ENCODE data around the gene DMC1.
A peak's percentile ranks its signal among the peaks of the same experiment; 100 is the strongest.

The DMC1 gene

DNA sequence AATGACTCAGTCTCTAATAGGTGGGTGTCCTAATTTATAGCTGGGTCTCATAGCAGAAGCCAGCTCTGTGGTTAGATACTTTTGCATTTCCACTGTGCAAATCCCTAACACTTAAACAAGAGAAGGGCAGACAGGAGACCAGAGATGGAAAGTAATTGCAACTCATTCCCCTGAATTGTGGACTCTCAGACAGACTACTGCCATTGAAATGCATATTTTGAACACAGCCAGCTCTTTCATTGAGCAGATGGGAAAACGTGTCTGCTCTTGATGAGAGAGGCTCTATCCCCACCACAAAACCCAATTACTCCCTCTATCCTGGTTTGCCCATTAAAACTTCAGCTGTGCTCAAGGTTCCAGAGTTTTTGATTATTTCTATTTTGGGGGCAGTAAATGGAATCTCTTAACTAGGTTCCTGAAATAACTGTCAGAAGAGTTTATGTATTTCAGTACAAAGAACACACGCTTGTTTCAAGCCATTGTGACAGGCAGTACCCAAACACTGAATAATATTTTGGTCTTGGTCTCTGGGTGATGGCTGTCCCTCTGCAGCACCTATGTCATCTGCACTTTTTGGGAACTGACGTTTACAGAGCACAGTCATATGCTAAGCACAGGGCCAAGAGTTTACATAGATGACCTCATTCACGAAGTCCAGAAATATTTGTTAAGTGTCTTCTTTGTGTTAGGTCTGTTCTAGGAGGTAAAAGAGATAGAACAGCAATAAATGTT lies 44.5 kb upstream of the DMC1 start:
- no peak overlapping the region for H3K23ac ChIP-seq (ENCODE audit: low read length)
- no peak overlapping the region for H3K18ac ChIP-seq (ENCODE audit: low read length)
- H4K8ac ChIP-seq (ENCODE audit: low read depth, low read length) = no peak overlapping the region
- peak in 1 of 2 donors; percentile 17 for DNase-seq
- H3K4me1 ChIP-seq (ENCODE audit: control insufficient read depth in 1 of 2, insufficient read depth in 2 of 2, low read length in 2 of 2) = no peaks in the 10 kb centered on the region
- H3K79me2 ChIP-seq (ENCODE audit: control insufficient read depth, insufficient read depth, low read length, poor library complexity) = no peaks in the 10 kb centered on the region
- no peaks in the 10 kb centered on the region for H3K9me3 ChIP-seq (ENCODE audit: insufficient read depth, low read depth, low read length)
- H3K4me2 ChIP-seq (ENCODE audit: low read length) = no peak overlapping the region
- H3K27me3 ChIP-seq (ENCODE audit: insufficient read depth, low read length) = no peaks in the 10 kb centered on the region
- no peak overlapping the region for H3K14ac ChIP-seq (ENCODE audit: low read length)
- no CpG with 5 or more reads among the region's 4 CpGs for WGBS (ENCODE audit: extremely low coverage, insufficient coverage, insufficient read length)
- H3K79me1 ChIP-seq (ENCODE audit: low read length) = no peaks in the 10 kb centered on the region
- no peak overlapping the region for H3K4ac ChIP-seq (ENCODE audit: low read depth, low read length)
- H2BK120ac ChIP-seq (ENCODE audit: insufficient read depth, low read length, poor library complexity) = no peak overlapping the region
- H2AK5ac ChIP-seq (ENCODE audit: low read length) = no peak overlapping the region
- no peak overlapping the region for H2AFZ ChIP-seq (ENCODE audit: insufficient read depth, low read length, poor library complexity)
- no peak overlapping the region for H2BK12ac ChIP-seq (ENCODE audit: low read length)
- H4K91ac ChIP-seq (ENCODE audit: low read depth, low read length) = no peak overlapping the region
- no peak overlapping the region for H4K12ac ChIP-seq (ENCODE audit: low read depth, low read length)
- no peak overlapping the region for H3K9ac ChIP-seq (ENCODE audit: low read length)
- no peaks in the 10 kb centered on the region for H3K36me3 ChIP-seq (ENCODE audit: control insufficient read depth in 1 of 2, insufficient read depth in 2 of 2, low read length in 2 of 2)
- H2BK5ac ChIP-seq (ENCODE audit: low read depth, low read length, poor library complexity) = no peak overlapping the region
- H3K27ac ChIP-seq (ENCODE audit: low read depth, low read length) = no peak overlapping the region
- no peak overlapping the region for H3K4me3 ChIP-seq (ENCODE audit: low read depth, low read length)

DNA sequence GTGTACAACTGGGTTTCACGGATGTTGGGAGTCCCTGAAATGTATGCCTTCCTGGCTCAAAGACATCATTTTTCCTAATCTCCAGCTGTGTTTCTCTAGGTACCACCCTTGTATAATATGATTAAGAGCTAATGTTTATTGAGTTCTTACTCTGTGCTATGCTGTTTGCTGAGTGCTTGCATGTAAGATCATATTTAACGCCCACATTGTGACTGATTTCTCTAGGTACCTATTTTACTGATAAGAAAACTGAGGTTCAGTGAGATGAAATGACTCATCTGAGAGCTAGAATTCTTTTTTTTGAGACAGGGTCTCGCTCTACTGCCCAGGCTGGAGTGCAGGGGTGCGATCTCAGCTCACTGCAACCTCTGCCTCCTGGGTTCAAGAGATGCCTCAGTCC lies 43.6 kb upstream of the DMC1 start:
- H2BK5ac ChIP-seq (ENCODE audit: low read depth, low read length, poor library complexity) = no peak overlapping the region
- no peak for DNase-seq
- H4K8ac ChIP-seq (ENCODE audit: low read depth, low read length) = no peak overlapping the region
- H3K9me3 ChIP-seq (ENCODE audit: insufficient read depth, low read depth, low read length) = no peaks in the 10 kb centered on the region
- H3K79me1 ChIP-seq (ENCODE audit: low read length) = no peaks in the 10 kb centered on the region
- no peak overlapping the region for H3K9ac ChIP-seq (ENCODE audit: low read length)
- H3K23ac ChIP-seq (ENCODE audit: low read length) = no peak overlapping the region
- H2AK5ac ChIP-seq (ENCODE audit: low read length) = no peak overlapping the region
- no peak overlapping the region for H3K27ac ChIP-seq (ENCODE audit: low read depth, low read length)
- H3K36me3 ChIP-seq (ENCODE audit: control insufficient read depth in 1 of 2, insufficient read depth in 2 of 2, low read length in 2 of 2) = no peaks in the 10 kb centered on the region
- H3K4ac ChIP-seq (ENCODE audit: low read depth, low read length) = no peak overlapping the region
- H4K91ac ChIP-seq (ENCODE audit: low read depth, low read length) = no peak overlapping the region
- no peak overlapping the region for H4K12ac ChIP-seq (ENCODE audit: low read depth, low read length)
- H3K18ac ChIP-seq (ENCODE audit: low read length) = no peak overlapping the region
- no peak overlapping the region for H2BK120ac ChIP-seq (ENCODE audit: insufficient read depth, low read length, poor library complexity)
- H2BK12ac ChIP-seq (ENCODE audit: low read length) = no peak overlapping the region
- WGBS (ENCODE audit: extremely low coverage, insufficient coverage, insufficient read length) = no CpG with 5 or more reads among the region's 4 CpGs
- H3K4me3 ChIP-seq (ENCODE audit: low read depth, low read length) = no peak overlapping the region
- no peaks in the 10 kb centered on the region for H3K27me3 ChIP-seq (ENCODE audit: insufficient read depth, low read length)
- H3K79me2 ChIP-seq (ENCODE audit: control insufficient read depth, insufficient read depth, low read length, poor library complexity) = no peaks in the 10 kb centered on the region
- no peak overlapping the region for H3K4me2 ChIP-seq (ENCODE audit: low read length)
- no peaks in the 10 kb centered on the region for H3K4me1 ChIP-seq (ENCODE audit: control insufficient read depth in 1 of 2, insufficient read depth in 2 of 2, low read length in 2 of 2)
- H2AFZ ChIP-seq (ENCODE audit: insufficient read depth, low read length, poor library complexity) = no peak overlapping the region
- H3K14ac ChIP-seq (ENCODE audit: low read length) = no peak overlapping the region

DNA sequence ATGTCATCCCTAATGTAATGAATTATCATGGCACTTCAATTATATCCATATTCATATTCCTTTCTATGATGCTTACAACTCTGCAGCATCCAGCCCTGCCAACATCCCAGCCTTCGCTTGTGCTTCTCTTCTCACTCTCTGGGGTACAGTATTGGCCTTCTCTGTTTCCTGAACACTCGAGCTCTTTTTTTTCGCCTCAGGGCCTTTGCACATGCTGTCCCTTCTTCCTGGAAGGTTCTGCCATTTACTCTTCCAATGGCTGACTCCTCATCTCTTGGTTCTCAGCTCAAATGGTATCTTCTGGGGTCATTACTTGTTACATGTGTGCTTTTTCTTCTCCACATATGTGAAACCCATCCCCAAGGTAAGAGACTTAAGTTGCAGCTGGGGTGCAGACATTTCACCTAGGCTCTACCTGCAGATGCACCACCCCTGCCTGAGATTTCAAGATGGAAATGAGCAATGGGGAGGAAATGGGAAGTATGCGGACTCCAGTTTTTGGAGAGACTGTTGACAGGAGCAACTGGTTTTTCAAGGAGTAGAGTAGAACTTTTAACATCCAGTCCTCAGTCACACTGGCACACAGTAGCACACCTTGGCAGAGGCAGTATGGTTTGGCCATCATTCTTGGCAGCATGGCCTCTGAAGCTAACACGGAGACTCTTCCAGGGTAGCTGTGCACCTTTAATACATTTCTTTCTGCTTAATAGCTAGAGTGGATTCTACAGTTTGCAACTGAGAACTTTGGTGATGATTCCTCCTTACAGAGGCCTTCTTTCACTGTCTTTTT lies 42.4 kb upstream of the DMC1 start:
- H2BK12ac ChIP-seq (ENCODE audit: low read length) = no peak overlapping the region
- H4K8ac ChIP-seq (ENCODE audit: low read depth, low read length) = no peak overlapping the region
- H2AFZ ChIP-seq (ENCODE audit: insufficient read depth, low read length, poor library complexity) = no peak overlapping the region
- H3K4me3 ChIP-seq (ENCODE audit: low read depth, low read length) = no peak overlapping the region
- H2BK5ac ChIP-seq (ENCODE audit: low read depth, low read length, poor library complexity) = no peak overlapping the region
- H2AK5ac ChIP-seq (ENCODE audit: low read length) = no peak overlapping the region
- H3K4me1 ChIP-seq (ENCODE audit: control insufficient read depth in 1 of 2, insufficient read depth in 2 of 2, low read length in 2 of 2) = no peaks in the 10 kb centered on the region
- H4K91ac ChIP-seq (ENCODE audit: low read depth, low read length) = no peak overlapping the region
- peak in 1 of 2 donors; percentile 62 for DNase-seq
- H3K27ac ChIP-seq (ENCODE audit: low read depth, low read length) = no peak overlapping the region
- H3K9ac ChIP-seq (ENCODE audit: low read length) = no peak overlapping the region
- H3K9me3 ChIP-seq (ENCODE audit: insufficient read depth, low read depth, low read length) = no peaks in the 10 kb centered on the region
- H3K36me3 ChIP-seq (ENCODE audit: control insufficient read depth in 1 of 2, insufficient read depth in 2 of 2, low read length in 2 of 2) = no peaks in the 10 kb centered on the region
- no peaks in the 10 kb centered on the region for H3K27me3 ChIP-seq (ENCODE audit: insufficient read depth, low read length)
- no peak overlapping the region for H3K18ac ChIP-seq (ENCODE audit: low read length)
- no peaks in the 10 kb centered on the region for H3K79me1 ChIP-seq (ENCODE audit: low read length)
- no CpG with 5 or more reads among the region's 5 CpGs for WGBS (ENCODE audit: extremely low coverage, insufficient coverage, insufficient read length)
- H3K14ac ChIP-seq (ENCODE audit: low read length) = no peak overlapping the region
- no peak overlapping the region for H3K4me2 ChIP-seq (ENCODE audit: low read length)
- H2BK120ac ChIP-seq (ENCODE audit: insufficient read depth, low read length, poor library complexity) = no peak overlapping the region
- H3K23ac ChIP-seq (ENCODE audit: low read length) = no peak overlapping the region
- no peak overlapping the region for H3K4ac ChIP-seq (ENCODE audit: low read depth, low read length)
- H3K79me2 ChIP-seq (ENCODE audit: control insufficient read depth, insufficient read depth, low read length, poor library complexity) = no peaks in the 10 kb centered on the region
- H4K12ac ChIP-seq (ENCODE audit: low read depth, low read length) = no peak overlapping the region

DNA sequence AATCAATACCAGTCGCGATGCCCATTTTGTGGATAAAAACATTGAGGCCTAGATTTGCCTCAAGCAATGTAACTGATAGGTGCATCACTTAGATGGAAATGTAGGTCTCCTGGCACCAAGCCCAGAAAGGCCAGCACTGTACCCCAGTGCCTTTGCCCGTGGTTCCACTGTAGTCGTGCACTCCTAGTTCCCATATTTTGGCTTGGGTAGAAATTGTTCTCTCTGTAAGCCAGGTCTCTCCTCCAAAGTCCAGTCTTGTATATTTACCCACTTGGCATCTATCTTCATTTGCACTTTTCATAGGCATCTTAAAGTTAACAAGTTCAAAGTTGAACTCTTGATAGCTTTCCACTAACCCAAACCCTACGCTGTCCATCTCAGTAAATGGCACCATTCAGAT lies 41.6 kb upstream of the DMC1 start:
- DNase-seq = no peak
- H3K18ac ChIP-seq (ENCODE audit: low read length) = no peak overlapping the region
- no peaks in the 10 kb centered on the region for H3K4me1 ChIP-seq (ENCODE audit: control insufficient read depth in 1 of 2, insufficient read depth in 2 of 2, low read length in 2 of 2)

More for the DNA sequence above, 41.6 kb upstream of the DMC1 start:
- no peaks in the 10 kb centered on the region for H3K79me1 ChIP-seq (ENCODE audit: low read length)
- no peaks in the 10 kb centered on the region for H3K79me2 ChIP-seq (ENCODE audit: control insufficient read depth, insufficient read depth, low read length, poor library complexity)
- no peak overlapping the region for H2AFZ ChIP-seq (ENCODE audit: insufficient read depth, low read length, poor library complexity)
- H3K4me2 ChIP-seq (ENCODE audit: low read length) = no peak overlapping the region
- H4K91ac ChIP-seq (ENCODE audit: low read depth, low read length) = no peak overlapping the region
- no peak overlapping the region for H2BK12ac ChIP-seq (ENCODE audit: low read length)
- no peak overlapping the region for H4K8ac ChIP-seq (ENCODE audit: low read depth, low read length)
- H2AK5ac ChIP-seq (ENCODE audit: low read length) = no peak overlapping the region
- WGBS (ENCODE audit: extremely low coverage, insufficient coverage, insufficient read length) = no CpG with 5 or more reads among the region's 5 CpGs
- no peak overlapping the region for H3K4me3 ChIP-seq (ENCODE audit: low read depth, low read length)
- H4K12ac ChIP-seq (ENCODE audit: low read depth, low read length) = no peak overlapping the region
- H3K36me3 ChIP-seq (ENCODE audit: control insufficient read depth in 1 of 2, insufficient read depth in 2 of 2, low read length in 2 of 2) = no peaks in the 10 kb centered on the region
- no peak overlapping the region for H2BK120ac ChIP-seq (ENCODE audit: insufficient read depth, low read length, poor library complexity)
- no peaks in the 10 kb centered on the region for H3K27me3 ChIP-seq (ENCODE audit: insufficient read depth, low read length)
- H3K23ac ChIP-seq (ENCODE audit: low read length) = no peak overlapping the region
- no peak overlapping the region for H2BK5ac ChIP-seq (ENCODE audit: low read depth, low read length, poor library complexity)
- no peak overlapping the region for H3K9ac ChIP-seq (ENCODE audit: low read length)
- no peak overlapping the region for H3K4ac ChIP-seq (ENCODE audit: low read depth, low read length)
- H3K27ac ChIP-seq (ENCODE audit: low read depth, low read length) = no peak overlapping the region
- H3K14ac ChIP-seq (ENCODE audit: low read length) = no peak overlapping the region
- H3K9me3 ChIP-seq (ENCODE audit: insufficient read depth, low read depth, low read length) = no peaks in the 10 kb centered on the region

All from trophoblast cell (in vitro differentiated cells and primary cell).